ENCODE data around the gene PLXNA3. TPM values are rescaled to one million over a fixed set of nuclear protein-coding genes. Genes with fewer than 3 reads are reported as not detected.

Gene PLXNA3
- total and polyA plus RNA-seq, 2 experiments from 2014 or later: 2.7 to 5.4 TPM

DNA sequence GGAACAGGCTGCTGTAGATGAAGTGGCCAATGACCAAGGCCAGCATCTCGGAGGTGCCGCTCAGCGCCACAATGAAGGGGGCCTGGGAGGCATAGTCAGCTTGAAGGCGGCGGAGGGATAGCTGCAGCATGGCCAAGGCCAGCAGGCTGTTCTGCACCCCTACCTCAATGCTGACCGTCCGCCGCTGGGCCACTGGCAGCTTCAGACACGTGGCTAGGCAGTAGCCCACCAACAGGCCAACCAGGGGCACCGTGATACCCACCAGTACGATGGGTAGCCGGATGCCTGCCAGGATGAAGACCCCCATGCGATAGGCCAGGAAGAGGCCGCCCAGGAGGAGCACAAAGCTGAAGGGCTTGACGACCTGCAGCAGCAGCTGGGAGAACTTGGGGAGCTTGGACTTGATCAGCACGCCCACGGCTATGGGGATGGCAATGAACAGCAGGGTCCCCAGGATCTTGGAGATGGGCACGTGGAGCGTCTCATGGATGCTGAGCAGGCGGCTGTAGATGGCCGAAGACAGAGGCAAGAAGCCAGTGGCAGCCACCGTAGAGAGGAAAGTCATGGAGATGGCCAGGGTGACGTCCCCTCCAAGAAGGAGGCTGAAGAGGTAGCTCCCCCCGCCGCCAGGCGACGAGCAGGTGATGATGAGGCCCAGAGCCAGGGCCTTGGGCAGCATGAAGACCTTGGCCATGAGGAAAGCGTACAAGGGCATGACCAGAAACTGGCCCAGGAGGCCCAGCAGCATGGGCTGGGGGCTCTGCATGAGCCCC lies 29.6 kb downstream of the PLXNA3 start:
- H3K27me3 ChIP-seq (ENCODE audit: insufficient read depth): no peaks in the 10 kb centered on the region
- no peaks in the 10 kb centered on the region for H3K9me2 ChIP-seq (ENCODE audit: insufficient read depth)
- peaks cover 5% of the 10 kb centered on the region; the same call in 2 of the 3 replicates for H3K36me3 Mint-ChIP-seq (ENCODE audit: low read depth)
- H2AFZ ChIP-seq: no peak overlapping the region
- TF ChIP-seq POLR2AphosphoS5 (IDR thresholded peaks at IDR 0.05; ENCODE audit: low read depth): no peak
- H3K27ac Mint-ChIP-seq: no peak overlapping the region
- peaks cover 10% of the 10 kb centered on the region; the same call in 2 of the 3 replicates for H3K4me1 Mint-ChIP-seq
- H3K27ac ChIP-seq (ENCODE audit: low read depth): no peak overlapping the region
- H3K4me2 ChIP-seq: no peak overlapping the region; the same call in 1 of the 2 replicates
- H3F3A ChIP-seq (replicated peaks; ENCODE audit: low read depth): no peaks in the 10 kb centered on the region
- H3K9me3 Mint-ChIP-seq: no peaks in the 10 kb centered on the region
- H3K4me3 ChIP-seq: no peak overlapping the region
- H3K36me3 ChIP-seq (ENCODE audit: insufficient read depth): no peaks in the 10 kb centered on the region
- H3K79me2 ChIP-seq (replicated peaks; ENCODE audit: insufficient read depth): no peaks in the 10 kb centered on the region
- peak overlapping the region; percentile 71 for H3K4me3 Mint-ChIP-seq
- H3K4me1 ChIP-seq (ENCODE audit: insufficient read depth): no peaks in the 10 kb centered on the region
- DNase-seq (ENCODE audit: low spot score): no peak
- peaks cover 17% of the 10 kb centered on the region for H3K27me3 Mint-ChIP-seq (ENCODE audit: insufficient read depth, low read depth, poor library complexity)
- H4K20me1 ChIP-seq (replicated peaks; ENCODE audit: insufficient read depth): no peaks in the 10 kb centered on the region; the same call in 1 of the 2 replicates
- ATAC-seq: no peak

DNA sequence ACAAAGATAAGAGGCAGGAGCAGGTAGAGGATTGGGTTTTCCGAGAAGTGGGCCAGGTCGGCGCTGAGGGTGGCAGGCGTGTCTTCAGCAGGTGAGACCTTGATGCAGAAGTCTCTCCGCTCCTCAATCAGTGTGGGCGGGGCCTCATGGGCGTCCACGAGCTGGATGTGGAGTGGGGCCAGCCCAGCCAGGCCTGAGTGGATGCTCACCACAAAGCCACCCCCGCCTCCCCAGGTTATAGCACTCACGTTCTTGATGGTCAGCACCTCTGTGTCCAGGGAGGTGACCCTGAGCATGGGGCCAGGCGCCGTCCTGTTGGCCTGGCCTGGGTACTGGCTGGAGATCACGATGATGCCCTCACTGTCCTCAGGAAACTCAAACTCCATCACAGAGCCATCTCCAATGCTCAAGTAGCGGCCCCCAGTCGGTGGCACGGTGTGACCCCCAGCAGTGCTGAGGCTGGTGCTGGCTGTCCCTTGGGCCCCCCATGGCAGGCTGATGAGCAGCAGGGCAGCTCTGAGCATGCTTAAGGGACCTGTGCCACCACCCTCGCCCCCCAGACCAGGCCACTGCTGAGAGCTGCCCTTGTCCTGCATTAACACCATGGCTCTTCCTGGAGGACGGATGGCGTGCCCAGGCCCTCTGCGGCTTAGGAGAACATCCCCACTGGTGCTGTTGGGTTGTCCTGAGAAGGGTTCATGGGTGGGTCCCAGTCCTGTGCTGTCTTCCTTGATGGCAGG lies 30.4 kb downstream of the PLXNA3 start:
- H3K27ac ChIP-seq (ENCODE audit: low read depth): no peak overlapping the region
- H3K79me2 ChIP-seq (replicated peaks; ENCODE audit: insufficient read depth): no peaks in the 10 kb centered on the region
- Mint-ChIP-seq H3K4me3 (no peak overlapping the region), H3K27me3 (ENCODE audit: insufficient read depth, low read depth, poor library complexity) (peaks cover 15% of the 10 kb centered on the region), H3K9me3 (no peaks in the 10 kb centered on the region), H3K36me3 (ENCODE audit: low read depth) (peaks cover 3% of the 10 kb centered on the region; the same call in 2 of the 3 replicates), H3K4me1 (peaks cover 4% of the 10 kb centered on the region; the same call in 2 of the 3 replicates), H3K27ac (no peak overlapping the region)
- no peaks in the 10 kb centered on the region for H3K36me3 ChIP-seq (ENCODE audit: insufficient read depth)
- no peaks in the 10 kb centered on the region for H3F3A ChIP-seq (replicated peaks; ENCODE audit: low read depth)
- H3K27me3 ChIP-seq (ENCODE audit: insufficient read depth): no peaks in the 10 kb centered on the region
- no peak for DNase-seq (ENCODE audit: low spot score)
- no peak overlapping the region for H2AFZ ChIP-seq
- H3K9me2 ChIP-seq (ENCODE audit: insufficient read depth): no peaks in the 10 kb centered on the region
- no peaks in the 10 kb centered on the region; the same call in 1 of the 2 replicates for H4K20me1 ChIP-seq (replicated peaks; ENCODE audit: insufficient read depth)
- H3K4me3 ChIP-seq: no peak overlapping the region
- H3K4me2 ChIP-seq: no peak overlapping the region
- H3K4me1 ChIP-seq (ENCODE audit: insufficient read depth): no peaks in the 10 kb centered on the region
- ATAC-seq: no peak
- no peak for TF ChIP-seq EZH2 (IDR thresholded peaks at IDR 0.05; ENCODE audit: low read depth, unreplicated experiment)
- TF ChIP-seq POLR2AphosphoS5 (IDR thresholded peaks at IDR 0.05; ENCODE audit: low read depth): no peak
- TF ChIP-seq EZH2phosphoT487 (IDR thresholded peaks at IDR 0.05; ENCODE audit: unreplicated experiment): no peak
- no peak for TF ChIP-seq ZNF114 (CRISPR knock-in tag; IDR thresholded peaks at IDR 0.05)
- TF ChIP-seq, protein P1, sequence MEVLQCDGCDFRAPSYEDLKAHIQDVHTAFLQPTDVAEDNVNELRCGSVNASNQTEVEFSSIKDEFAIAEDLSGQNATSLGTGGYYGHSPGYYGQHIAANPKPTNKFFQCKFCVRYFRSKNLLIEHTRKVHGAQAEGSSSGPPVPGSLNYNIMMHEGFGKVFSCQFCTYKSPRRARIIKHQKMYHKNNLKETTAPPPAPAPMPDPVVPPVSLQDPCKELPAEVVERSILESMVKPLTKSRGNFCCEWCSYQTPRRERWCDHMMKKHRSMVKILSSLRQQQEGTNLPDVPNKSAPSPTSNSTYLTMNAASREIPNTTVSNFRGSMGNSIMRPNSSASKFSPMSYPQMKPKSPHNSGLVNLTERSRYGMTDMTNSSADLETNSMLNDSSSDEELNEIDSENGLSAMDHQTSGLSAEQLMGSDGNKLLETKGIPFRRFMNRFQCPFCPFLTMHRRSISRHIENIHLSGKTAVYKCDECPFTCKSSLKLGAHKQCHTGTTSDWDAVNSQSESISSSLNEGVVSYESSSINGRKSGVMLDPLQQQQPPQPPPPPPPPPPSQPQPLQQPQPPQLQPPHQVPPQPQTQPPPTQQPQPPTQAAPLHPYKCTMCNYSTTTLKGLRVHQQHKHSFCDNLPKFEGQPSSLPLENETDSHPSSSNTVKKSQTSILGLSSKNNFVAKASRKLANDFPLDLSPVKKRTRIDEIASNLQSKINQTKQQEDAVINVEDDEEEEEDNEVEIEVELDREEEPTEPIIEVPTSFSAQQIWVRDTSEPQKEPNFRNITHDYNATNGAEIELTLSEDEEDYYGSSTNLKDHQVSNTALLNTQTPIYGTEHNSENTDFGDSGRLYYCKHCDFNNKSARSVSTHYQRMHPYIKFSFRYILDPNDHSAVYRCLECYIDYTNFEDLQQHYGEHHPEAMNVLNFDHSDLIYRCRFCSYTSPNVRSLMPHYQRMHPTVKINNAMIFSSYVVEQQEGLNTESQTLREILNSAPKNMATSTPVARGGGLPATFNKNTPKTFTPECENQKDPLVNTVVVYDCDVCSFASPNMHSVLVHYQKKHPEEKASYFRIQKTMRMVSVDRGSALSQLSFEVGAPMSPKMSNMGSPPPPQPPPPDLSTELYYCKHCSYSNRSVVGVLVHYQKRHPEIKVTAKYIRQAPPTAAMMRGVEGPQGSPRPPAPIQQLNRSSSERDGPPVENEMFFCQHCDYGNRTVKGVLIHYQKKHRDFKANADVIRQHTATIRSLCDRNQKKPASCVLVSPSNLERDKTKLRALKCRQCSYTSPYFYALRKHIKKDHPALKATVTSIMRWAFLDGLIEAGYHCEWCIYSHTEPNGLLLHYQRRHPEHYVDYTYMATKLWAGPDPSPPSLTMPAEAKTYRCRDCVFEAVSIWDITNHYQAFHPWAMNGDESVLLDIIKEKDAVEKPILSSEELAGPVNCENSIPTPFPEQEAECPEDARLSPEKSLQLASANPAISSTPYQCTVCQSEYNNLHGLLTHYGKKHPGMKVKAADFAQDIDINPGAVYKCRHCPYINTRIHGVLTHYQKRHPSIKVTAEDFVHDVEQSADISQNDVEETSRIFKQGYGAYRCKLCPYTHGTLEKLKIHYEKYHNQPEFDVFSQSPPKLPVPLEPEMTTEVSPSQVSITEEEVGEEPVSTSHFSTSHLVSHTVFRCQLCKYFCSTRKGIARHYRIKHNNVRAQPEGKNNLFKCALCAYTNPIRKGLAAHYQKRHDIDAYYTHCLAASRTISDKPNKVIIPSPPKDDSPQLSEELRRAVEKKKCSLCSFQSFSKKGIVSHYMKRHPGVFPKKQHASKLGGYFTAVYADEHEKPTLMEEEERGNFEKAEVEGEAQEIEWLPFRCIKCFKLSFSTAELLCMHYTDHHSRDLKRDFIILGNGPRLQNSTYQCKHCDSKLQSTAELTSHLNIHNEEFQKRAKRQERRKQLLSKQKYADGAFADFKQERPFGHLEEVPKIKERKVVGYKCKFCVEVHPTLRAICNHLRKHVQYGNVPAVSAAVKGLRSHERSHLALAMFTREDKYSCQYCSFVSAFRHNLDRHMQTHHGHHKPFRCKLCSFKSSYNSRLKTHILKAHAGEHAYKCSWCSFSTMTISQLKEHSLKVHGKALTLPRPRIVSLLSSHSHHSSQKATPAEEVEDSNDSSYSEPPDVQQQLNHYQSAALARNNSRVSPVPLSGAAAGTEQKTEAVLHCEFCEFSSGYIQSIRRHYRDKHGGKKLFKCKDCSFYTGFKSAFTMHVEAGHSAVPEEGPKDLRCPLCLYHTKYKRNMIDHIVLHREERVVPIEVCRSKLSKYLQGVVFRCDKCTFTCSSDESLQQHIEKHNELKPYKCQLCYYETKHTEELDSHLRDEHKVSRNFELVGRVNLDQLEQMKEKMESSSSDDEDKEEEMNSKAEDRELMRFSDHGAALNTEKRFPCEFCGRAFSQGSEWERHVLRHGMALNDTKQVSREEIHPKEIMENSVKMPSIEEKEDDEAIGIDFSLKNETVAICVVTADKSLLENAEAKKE (CRISPR knock-in tag; IDR thresholded peaks at IDR 0.05): no peak
- TF ChIP-seq CREB1 (CRISPR knock-in tag; IDR thresholded peaks at IDR 0.05; ENCODE audit: low read depth): no peak
- no peak for TF ChIP-seq NANOG (IDR thresholded peaks at IDR 0.05; ENCODE audit: borderline replicate concordance)
- TF ChIP-seq ZNF331 (CRISPR knock-in tag; IDR thresholded peaks at IDR 0.05; ENCODE audit: low read depth): no peak
- TF ChIP-seq, protein P2, sequence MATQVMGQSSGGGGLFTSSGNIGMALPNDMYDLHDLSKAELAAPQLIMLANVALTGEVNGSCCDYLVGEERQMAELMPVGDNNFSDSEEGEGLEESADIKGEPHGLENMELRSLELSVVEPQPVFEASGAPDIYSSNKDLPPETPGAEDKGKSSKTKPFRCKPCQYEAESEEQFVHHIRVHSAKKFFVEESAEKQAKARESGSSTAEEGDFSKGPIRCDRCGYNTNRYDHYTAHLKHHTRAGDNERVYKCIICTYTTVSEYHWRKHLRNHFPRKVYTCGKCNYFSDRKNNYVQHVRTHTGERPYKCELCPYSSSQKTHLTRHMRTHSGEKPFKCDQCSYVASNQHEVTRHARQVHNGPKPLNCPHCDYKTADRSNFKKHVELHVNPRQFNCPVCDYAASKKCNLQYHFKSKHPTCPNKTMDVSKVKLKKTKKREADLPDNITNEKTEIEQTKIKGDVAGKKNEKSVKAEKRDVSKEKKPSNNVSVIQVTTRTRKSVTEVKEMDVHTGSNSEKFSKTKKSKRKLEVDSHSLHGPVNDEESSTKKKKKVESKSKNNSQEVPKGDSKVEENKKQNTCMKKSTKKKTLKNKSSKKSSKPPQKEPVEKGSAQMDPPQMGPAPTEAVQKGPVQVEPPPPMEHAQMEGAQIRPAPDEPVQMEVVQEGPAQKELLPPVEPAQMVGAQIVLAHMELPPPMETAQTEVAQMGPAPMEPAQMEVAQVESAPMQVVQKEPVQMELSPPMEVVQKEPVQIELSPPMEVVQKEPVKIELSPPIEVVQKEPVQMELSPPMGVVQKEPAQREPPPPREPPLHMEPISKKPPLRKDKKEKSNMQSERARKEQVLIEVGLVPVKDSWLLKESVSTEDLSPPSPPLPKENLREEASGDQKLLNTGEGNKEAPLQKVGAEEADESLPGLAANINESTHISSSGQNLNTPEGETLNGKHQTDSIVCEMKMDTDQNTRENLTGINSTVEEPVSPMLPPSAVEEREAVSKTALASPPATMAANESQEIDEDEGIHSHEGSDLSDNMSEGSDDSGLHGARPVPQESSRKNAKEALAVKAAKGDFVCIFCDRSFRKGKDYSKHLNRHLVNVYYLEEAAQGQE (IDR thresholded peaks at IDR 0.05; ENCODE audit: unreplicated experiment): no peak
- no peak for TF ChIP-seq STAT1 (IDR thresholded peaks at IDR 0.05; ENCODE audit: unreplicated experiment)

Data from GM23338 (cell line).